ENCODE data around the gene PRKN.

PRKN gene

DNA sequence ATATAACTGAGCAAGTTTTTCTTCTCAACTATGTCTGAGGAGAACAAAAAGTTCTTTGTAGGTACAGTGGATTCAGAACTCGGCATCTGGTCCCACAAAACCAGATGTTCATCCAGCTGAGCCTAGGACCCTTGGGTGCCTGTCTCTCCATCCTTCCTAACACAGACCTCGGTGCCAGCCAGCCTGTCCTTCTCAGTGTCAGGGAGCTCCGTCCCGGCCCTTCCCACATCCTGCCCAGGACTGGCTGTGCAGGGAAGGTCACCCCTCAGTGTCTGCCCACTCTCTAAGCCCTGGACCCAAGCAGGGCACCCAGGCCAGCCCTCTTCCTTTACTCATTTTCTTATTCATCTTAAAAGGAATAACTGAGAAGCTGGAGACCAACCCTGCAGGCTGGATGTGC is 1421.7 kb downstream of the PRKN start:
- DNase-seq: no peak

DNA sequence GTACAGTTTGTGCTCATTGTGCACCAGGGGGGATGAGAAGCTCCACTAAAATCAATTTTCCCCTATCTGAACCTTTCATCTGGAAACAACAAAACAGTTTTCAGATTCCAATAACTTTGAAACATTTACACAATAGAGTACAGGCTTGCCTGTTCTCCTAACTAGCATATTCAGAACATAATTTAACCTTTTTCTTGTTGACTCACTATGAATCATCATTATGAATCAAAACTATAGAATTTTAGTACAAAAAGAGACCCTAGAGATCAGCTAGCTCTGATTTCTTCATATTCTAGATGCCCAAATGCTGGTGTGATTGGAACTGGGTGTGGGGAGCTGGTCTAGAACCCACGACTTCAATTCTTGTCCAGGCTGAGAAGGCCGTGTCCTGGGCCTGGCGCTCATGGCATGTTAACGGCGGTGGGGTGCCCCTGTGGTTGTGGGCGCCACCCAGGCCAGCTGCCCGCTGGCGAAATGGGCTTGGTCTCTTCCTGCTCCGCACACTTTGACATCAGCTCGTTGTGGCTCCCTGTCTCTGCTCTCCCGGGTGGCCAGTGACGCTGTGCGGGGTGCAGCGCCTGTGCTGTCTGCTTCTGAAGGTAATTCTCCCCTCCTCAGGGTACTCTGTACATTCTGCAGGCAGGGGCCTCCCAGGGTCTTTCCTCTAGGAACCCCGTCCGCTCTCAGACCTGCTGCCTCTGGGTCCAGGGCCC is 1423.8 kb downstream of the PRKN start:
- DNase-seq: no peak

GRCh38 chr6:161302949-161303348 is 1424.6 kb downstream of the PRKN start:
- DNase-seq: no peak

- no peak for DNase-seq
Measured at GRCh38 chr6:161301338-161301737, 1426.2 kb downstream of the PRKN start.

DNA sequence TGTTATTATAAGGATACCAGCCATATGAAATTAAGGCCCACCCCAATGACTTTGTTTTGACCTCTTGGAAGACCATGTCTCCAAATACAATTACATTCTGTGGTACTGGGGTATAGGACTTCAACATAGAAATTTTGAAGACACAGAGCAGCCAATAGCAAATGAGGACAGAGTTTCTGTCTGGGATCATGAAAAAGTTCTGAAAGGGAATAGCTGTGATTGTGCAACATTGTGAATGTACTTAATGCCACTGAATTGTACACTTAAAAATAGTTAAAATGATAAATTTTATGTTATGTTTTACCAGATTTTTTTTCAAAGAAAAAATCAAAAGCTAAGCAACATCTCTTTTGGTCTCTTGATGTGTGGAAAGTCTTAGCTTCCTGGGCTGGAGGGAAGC is 1426.7 kb downstream of the PRKN start:
- no peak for DNase-seq

DNA sequence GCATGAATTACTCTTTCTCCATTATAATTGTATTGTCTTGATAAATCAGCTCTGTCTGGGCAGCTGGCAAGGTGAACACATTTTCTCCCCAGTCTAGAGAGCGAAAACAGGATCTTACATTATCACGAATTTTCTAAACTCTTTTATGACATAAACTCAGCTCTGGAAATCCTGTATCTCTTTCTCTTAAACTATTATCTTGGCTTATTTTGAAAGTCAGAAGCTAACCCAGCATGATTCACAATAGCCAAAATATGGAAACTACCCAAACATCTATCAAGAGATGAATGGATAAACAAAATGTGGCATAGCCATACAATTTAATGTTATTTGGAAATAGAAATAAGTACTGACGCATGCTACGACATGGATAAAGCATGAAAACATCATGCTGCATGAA is 1427.8 kb downstream of the PRKN start:
- no peak for DNase-seq

All from stimulated activated naive CD4-positive, alpha-beta T cell treated with Interleukin-2 at 50 U/mL for 16 hours (primary cell).